Lower lobe of right lung (tissue), 2 donors: ENCODE measurements around the gene ARHGAP10. TPM values are rescaled to one million over a fixed set of nuclear protein-coding genes. Genes with fewer than 3 reads are reported as not detected.

ENCODE experiments used
- ATAC-seq, 2 donors: fragments of 200-7000 bp; cut with Tn5 transposase; one replicate each; pipeline ENCODE4 v1.9.1; 2020 to 2022; ENCODE audit warnings: mild to moderate bottlenecking in 2 of 2, moderate library complexity in 2 of 2
- DNase-seq: peaks from one replicate; pipeline ENCODE4 v3.0.0-alpha.2; 2020
- H3K27ac ChIP-seq: fragments of 200-600 bp; one replicate; pipeline ENCODE4 v1.8.0; 2022
- H3K27me3 ChIP-seq: fragments of 200-600 bp; one replicate; pipeline ENCODE4 v1.8.0; 2022; ENCODE audit warnings: low read depth
- H3K36me3 ChIP-seq: fragments of 200-600 bp; one replicate; pipeline ENCODE4 v1.8.0; 2022; ENCODE audit warnings: mild to moderate bottlenecking
- H3K4me1 ChIP-seq: fragments of 200-600 bp; one replicate; pipeline ENCODE4 v1.8.0; 2022
- H3K4me3 ChIP-seq: fragments of 200-600 bp; one replicate; pipeline ENCODE4 v1.8.0; 2022; ENCODE audit warnings: mild to moderate bottlenecking
- H3K9me3 ChIP-seq: fragments of 200-600 bp; one replicate; pipeline ENCODE4 v1.8.0; 2022
- CTCF ChIP-seq: fragments of 200-600 bp; IDR thresholded peaks from one replicate; pipeline ENCODE4 v1.8.0; 2022; ENCODE audit warnings: antibody characterized with exemption, mild to moderate bottlenecking
- intact Hi-C: fragments of 100-400 bp; cut with DNase I; formaldehyde crosslinking; loops from one replicate; pipeline ENCODE4 v1.11.0; 2022
- microRNA-seq: library from miRNA; unstranded; fragments of <30 nt; microRNA quantifications from one replicate; pipeline ENCODE4 v1.2.0, GENCODE V29; 2020; ENCODE audit warnings: borderline number of aligned reads
- total RNA-seq: library from RNA; stranded (reverse); fragmentation: NEBNext Ultra II Directional; extraction: Animal tissue kit (Norgen Biotek cat#: 25700); gene quantifications from one replicate; pipeline ENCODE4 v1.2.1, GENCODE V29; 2021
- donor health status: DM: no; HTN: yes; CAD: no; lungs with severe emphysema.

The ARHGAP10 gene
- total RNA-seq, 1 donor from 2014 or later: 26.4 TPM

GRCh38 chr4:148116969-148117368 is 385.1 kb downstream of the ARHGAP10 start:
- peaks cover 30% of the 10 kb centered on the region for H3K36me3 ChIP-seq
- H3K4me1 ChIP-seq: no peaks in the 10 kb centered on the region
- ATAC-seq (no peak), DNase-seq (no peak)
- no peak for TF ChIP-seq CTCF
- H3K4me3 ChIP-seq: no peak overlapping the region
- H3K27ac ChIP-seq: no peak overlapping the region
- H3K27me3 ChIP-seq: no peaks in the 10 kb centered on the region
- H3K9me3 ChIP-seq: no peaks in the 10 kb centered on the region
- intact Hi-C loops: no loop called here

- intact Hi-C loops: no loop called here
- ATAC-seq: no peak
- peaks cover 28% of the 10 kb centered on the region for H3K36me3 ChIP-seq
- no peaks in the 10 kb centered on the region for H3K4me1 ChIP-seq
- H3K27me3 ChIP-seq: no peaks in the 10 kb centered on the region
- no peak for TF ChIP-seq CTCF
- DNase-seq: no peak
- H3K4me3 ChIP-seq: no peak overlapping the region
- peaks cover 5% of the 10 kb centered on the region for H3K9me3 ChIP-seq
- no peak overlapping the region for H3K27ac ChIP-seq
These were observed 386.3 kb downstream of the ARHGAP10 start for GRCh38 chr4:148118179-148118578.

- Histone ChIP-seq H3K36me3 (peaks cover 24% of the 10 kb centered on the region), H3K27ac (no peak overlapping the region), H3K4me3 (no peak overlapping the region), H3K9me3 (peaks cover 9% of the 10 kb centered on the region), H3K27me3 (no peaks in the 10 kb centered on the region), H3K4me1 (no peaks in the 10 kb centered on the region)
- intact Hi-C loops: no loop called here
- DNase-seq: no peak
- ATAC-seq: no peak
- no peak for TF ChIP-seq CTCF
These were observed 386.7 kb downstream of the ARHGAP10 start for GRCh38 chr4:148118633-148119032.

- H3K4me3 ChIP-seq: no peak overlapping the region
- H3K36me3 ChIP-seq: peaks cover 16% of the 10 kb centered on the region
- H3K27ac ChIP-seq: no peak overlapping the region
- no peak for ATAC-seq
- peaks cover 25% of the 10 kb centered on the region for H3K9me3 ChIP-seq
- no peak for TF ChIP-seq CTCF
- intact Hi-C loops: no loop called here
- no peak for DNase-seq
- no peaks in the 10 kb centered on the region for H3K4me1 ChIP-seq
- no peaks in the 10 kb centered on the region for H3K27me3 ChIP-seq
These were observed 388.3 kb downstream of the ARHGAP10 start for GRCh38 chr4:148120216-148120615.

Small RNA genes within 50 kb of the gene (microRNA-seq; reads per million reads assigned to microRNA genes)
- gene MIR4799: not detected

Other genes with a start within 250 kb of the ARHGAP10 start
- gene TMEM184C, start 114.7 kb upstream of the ARHGAP10 start, total RNA-seq: 29.2 TPM
- 9.4 TPM for gene PRMT9, start 47.9 kb upstream of the ARHGAP10 start, total RNA-seq